Thoracic aorta (tissue), 2 donors: ENCODE results near the gene TSC22D3. TPM values are rescaled to one million over a fixed set of nuclear protein-coding genes. Genes with fewer than 3 reads are reported as not detected.

ENCODE experiments used
- ATAC-seq: fragments of 150-250 bp; one replicate; pipeline ENCODE4 v1.8.0; 2017; ENCODE audit warnings: low read depth; ENCODE audit not compliant: insufficient number of reproducible peaks, low FRiP score
- DNase-seq: peaks from one replicate; pipeline ENCODE4 v3.0.0-alpha.2; 2020; ENCODE audit warnings: low spot score
- H3K27ac ChIP-seq, 2 donors: fragments of 200-600 bp; sonication (generic); 1 replicate in 1 of 2; 2 replicates in 1 of 2; pipeline ENCODE4 v1.5.1; 2016; ENCODE audit warnings: mild to moderate bottlenecking in 2 of 2, moderate library complexity in 2 of 2
- H3K27me3 ChIP-seq: fragments of 200-600 bp; sonication (generic); replicated peaks from 2 replicates; pipeline ENCODE4 v1.6.0; 2016; ENCODE audit warnings: mild to moderate bottlenecking; ENCODE audit not compliant: insufficient read depth
- H3K36me3 ChIP-seq: fragments of 200-600 bp; sonication (generic); one replicate; pipeline ENCODE4 v1.5.1; 2016
- H3K4me1 ChIP-seq, 2 donors: fragments of 200-600 bp; sonication (generic); 1 replicate in 1 of 2; 2 replicates in 1 of 2; pipeline versions ENCODE4 v1.5.1 to v1.6.0; 2016; ENCODE audit warnings: low read depth in 2 of 2, mild to moderate bottlenecking in 1 of 2; ENCODE audit not compliant: control insufficient read depth in 1 of 2
- H3K4me3 ChIP-seq: fragments of 200-600 bp; sonication (generic); 2 replicates; pipeline ENCODE4 v1.5.1; 2016; ENCODE audit warnings: mild to moderate bottlenecking
- H3K9me3 ChIP-seq: fragments of 200-600 bp; sonication (generic); 2 replicates; pipeline ENCODE4 v1.5.1; 2016
- CTCF ChIP-seq: fragments of 200-600 bp; sonication (generic); IDR thresholded peaks from one replicate; pipeline ENCODE4 v1.5.1; 2019; ENCODE audit warnings: antibody characterized with exemption
- total RNA-seq, 2 donors: library from RNA; depleted of rRNA; stranded (reverse); fragments of >200 nt; gene quantifications; one replicate each; pipeline versions ENCODE4 v1.1.0 to v1.2.3, GENCODE V29; 2016

TSC22D3 gene
- total RNA-seq, 2 donors from 2014 or later, result 326 to 551 TPM

- peak; percentile 57 for DNase-seq
- Histone ChIP-seq H3K4me3 (peak overlapping the region; percentile 81), H3K27ac (peak overlapping the region; percentile 78 to 87), H3K9me3 (no peaks in the 10 kb centered on the region), H3K27me3 (no peaks in the 10 kb centered on the region), H3K36me3 (no peaks in the 10 kb centered on the region), H3K4me1 (peaks cover 0 to 7% of the 10 kb centered on the region in 2 donors)
- ATAC-seq, result peak; percentile 87
- TF ChIP-seq CTCF, result peak; percentile 56
These were observed 1.3 kb upstream of the TSC22D3 start for GRCh38 chrX:107776649-107777535.

- ATAC-seq (no peak), DNase-seq (no peak)
- peak overlapping the region; percentile 78 to 87 for H3K27ac ChIP-seq
- no peaks in the 10 kb centered on the region for H3K27me3 ChIP-seq
- TF ChIP-seq CTCF, result no peak
- no peaks in the 10 kb centered on the region for H3K9me3 ChIP-seq
- H3K36me3 ChIP-seq, result no peaks in the 10 kb centered on the region
- H3K4me1 ChIP-seq, result peaks cover 0 to 7% of the 10 kb centered on the region in 2 donors
- peak overlapping the region; percentile 81 for H3K4me3 ChIP-seq
These were observed 420 bp downstream of the TSC22D3 start for GRCh38 chrX:107775000-107775733.

- H3K4me1 ChIP-seq, result peaks cover 0 to 7% of the 10 kb centered on the region in 2 donors
- ATAC-seq, result no peak
- H3K9me3 ChIP-seq, result no peaks in the 10 kb centered on the region
- peak overlapping the region; percentile 81 for H3K4me3 ChIP-seq
- no peak overlapping the region for H3K27ac ChIP-seq
- no peaks in the 10 kb centered on the region for H3K27me3 ChIP-seq
- no peak for DNase-seq
- no peak for TF ChIP-seq CTCF
- H3K36me3 ChIP-seq, result no peaks in the 10 kb centered on the region
These were observed 1.6 kb downstream of the TSC22D3 start for GRCh38 chrX:107773906-107774435.

GRCh38 chrX:107773206-107773605, 2.4 kb downstream of the TSC22D3 start:
- DNase-seq, result no peak
- no peaks in the 10 kb centered on the region for H3K27me3 ChIP-seq
- H3K36me3 ChIP-seq, result no peaks in the 10 kb centered on the region
- TF ChIP-seq CTCF, result no peak
- no peak for ATAC-seq
- H3K9me3 ChIP-seq, result no peaks in the 10 kb centered on the region
- no peak overlapping the region for H3K4me3 ChIP-seq
- peaks cover 0 to 7% of the 10 kb centered on the region in 2 donors for H3K4me1 ChIP-seq
- no peak overlapping the region for H3K27ac ChIP-seq
